ENCODE results near the gene ZNF586.
"Not testable (repeated sequence)": the region's sequence is repeated elsewhere in the genome, so short reads cannot be mapped to it uniquely, and the experiment has no call there.

The ZNF586 gene

DNA sequence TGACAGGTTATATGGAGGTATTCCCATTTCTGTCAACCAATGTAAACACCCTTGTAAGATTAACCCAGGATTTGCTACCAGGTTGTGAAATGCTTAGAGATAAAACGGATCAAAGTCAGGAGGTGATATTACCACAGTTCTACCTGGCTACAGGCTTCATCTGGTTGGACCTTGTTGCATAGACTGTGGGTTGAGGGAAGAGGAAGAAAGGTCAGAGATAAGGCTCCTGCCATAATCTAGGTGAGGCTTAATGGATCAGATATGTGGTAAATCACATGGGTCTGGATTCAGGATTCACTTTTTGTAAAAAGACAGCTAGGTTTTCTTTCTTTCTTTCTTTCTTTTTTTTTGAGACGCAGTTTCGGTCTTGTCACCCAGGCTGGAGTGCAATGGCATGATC, 52.0 kb downstream of the ZNF586 start:
- H3K4me3 ChIP-seq (ENCODE audit: low read depth, low read length) = not testable (repeated sequence)

DNA sequence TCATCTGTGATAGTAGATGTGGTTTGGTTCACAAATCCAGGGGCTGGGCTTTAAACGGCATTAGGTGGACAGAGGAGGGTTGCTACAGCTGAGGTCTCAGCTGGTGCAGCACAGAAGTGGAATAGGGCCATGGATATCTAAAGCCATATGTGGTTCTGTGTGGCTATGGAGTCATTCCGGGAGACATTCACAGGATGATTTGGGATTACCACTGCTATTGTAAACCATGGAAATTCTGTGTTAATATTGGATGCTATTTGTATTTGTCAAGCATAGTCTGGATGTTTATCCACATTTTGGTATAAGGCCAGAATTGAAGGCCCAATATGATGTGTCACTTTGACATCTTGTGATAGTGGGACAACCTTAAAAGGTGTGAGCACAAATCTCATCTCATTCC, 53.7 kb downstream of the ZNF586 start:
- not testable (repeated sequence) for H3K4me3 ChIP-seq (ENCODE audit: low read depth, low read length)

DNA sequence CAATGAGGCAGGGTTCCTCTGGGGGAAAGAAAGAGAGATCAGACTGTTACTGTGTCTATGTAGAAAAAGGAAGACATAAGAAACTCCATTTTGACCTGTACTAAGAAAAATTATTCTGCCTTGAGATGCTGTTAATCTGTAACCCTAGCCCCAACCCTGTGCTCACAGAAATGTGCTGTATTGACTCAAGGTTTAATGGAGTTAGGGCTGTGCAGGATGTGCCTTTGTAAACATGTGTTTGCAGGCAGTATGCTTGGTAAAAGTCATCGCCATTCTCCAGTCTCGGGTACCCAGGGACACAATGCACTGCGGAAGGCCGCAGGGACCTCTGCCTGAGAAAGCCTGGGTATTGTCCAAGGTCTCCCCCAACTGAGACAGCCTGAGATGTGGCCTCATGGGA, 54.1 kb downstream of the ZNF586 start:
- H3K4me3 ChIP-seq (ENCODE audit: low read depth, low read length) = not testable (repeated sequence)

DNA sequence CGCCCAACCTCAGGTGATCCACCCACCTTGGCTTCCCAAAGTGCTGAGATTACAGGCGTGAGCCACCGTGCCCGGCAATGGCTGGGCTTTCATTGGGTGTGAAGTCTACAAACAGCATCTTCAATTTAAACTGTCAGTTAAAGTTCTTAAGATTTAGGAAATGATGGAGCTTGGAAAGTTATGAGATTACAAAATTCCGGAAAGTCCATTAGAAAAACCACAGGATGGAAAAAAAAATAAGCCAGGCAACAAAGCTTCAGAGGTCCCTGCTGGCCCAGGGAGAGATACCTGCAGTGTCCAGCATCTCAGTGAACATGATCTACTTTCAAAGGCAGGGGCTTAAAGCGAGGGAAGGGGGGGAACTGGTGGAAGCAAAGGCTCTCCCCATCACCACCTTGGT, 56.0 kb downstream of the ZNF586 start:
- no peak overlapping the region for H3K4me3 ChIP-seq (ENCODE audit: low read depth, low read length)

DNA sequence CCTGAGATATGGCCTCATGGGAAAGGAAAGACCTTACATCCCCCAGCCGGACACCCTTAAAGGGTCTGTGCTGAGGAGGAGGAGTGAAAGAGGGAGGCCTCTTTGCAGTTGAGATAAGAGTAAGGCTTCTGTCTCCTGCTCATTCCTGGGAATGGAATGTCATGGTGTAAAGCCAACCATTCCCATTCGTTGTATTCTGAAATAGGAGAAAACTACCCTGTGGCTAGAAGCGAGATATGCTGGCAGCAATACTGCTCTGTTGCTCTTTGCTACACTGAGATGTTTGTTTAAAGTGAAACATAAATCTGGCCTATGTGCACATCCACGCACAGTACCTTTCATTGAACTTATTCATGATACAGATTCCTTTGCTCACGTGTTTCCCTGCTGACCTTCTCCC, 59.8 kb downstream of the ZNF586 start:
- no peak overlapping the region for H3K4me3 ChIP-seq (ENCODE audit: low read depth, low read length)

DNA sequence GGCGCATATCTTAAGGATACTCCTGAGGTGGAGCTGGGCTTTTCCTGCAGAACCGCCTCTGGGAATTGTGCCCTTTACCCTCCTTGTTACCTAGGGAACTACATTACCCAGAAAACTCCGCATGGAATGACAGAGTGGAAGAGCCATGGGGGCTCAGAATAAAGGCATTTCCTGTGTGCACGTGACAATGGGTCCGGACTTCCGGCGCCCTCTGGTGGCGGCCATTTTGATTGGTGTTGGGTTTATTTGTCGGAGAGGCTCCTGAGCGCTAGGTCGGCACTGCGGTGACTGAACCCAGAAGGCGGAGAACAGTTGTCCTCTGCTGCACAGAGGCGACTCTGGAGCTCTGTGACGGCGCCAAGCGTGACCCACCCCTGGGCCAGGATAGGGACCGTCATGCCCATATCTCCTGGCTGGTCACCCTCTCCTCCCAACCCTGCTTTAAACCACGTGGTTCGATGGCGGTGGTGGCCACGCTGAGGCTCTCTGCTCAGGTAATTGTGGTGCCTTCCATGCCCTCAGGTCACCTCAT, 60.7 kb downstream of the ZNF586 start, which contains the start of gene ZNF587B:
Gene ZNF587B, plus strand, starts transcription at position 229 of the 532 bp plus-strand sequence. Its CDS starts 230 bp downstream, at position 459.
- H3K4me3 ChIP-seq (ENCODE audit: low read depth, low read length) = peak within 1 kb of the TSS; percentile 96

Measured in iPS-11a (cell line).